ENCODE data around the gene JRKL. TPM values are rescaled to one million over a fixed set of nuclear protein-coding genes. Genes with fewer than 3 reads are reported as not detected.

JRKL gene
- total RNA-seq, 1 experiment from 2014 or later: 6.7 TPM

- ATAC-seq (no peak), DNase-seq (ENCODE audit: low read depth, low spot score) (no peak)
- Histone ChIP-seq H3K9ac (ENCODE audit: low read length) (no peak overlapping the region), H3K9me2 (ENCODE audit: insufficient read depth) (no peaks in the 10 kb centered on the region), H3K4me3 (replicated peaks in 1 of 2; ENCODE audit: low read depth in 1 of 2, low read length in 2 of 2) (no peak overlapping the region), H4K20me1 (ENCODE audit: insufficient read depth) (no peaks in the 10 kb centered on the region), H3K36me3 (ENCODE audit: control insufficient read depth in 1 of 2, insufficient read depth in 2 of 2, low read length in 2 of 2) (no peaks in the 10 kb centered on the region), H3K4me1 (ENCODE audit: control insufficient read depth in 1 of 2, insufficient read depth in 2 of 2, low read length in 2 of 2) (peaks cover 3 to 9% of the 10 kb centered on the region in 2 experiments; a peak in 2 of 4 replicates), H3K9me3 (ENCODE audit: control insufficient read depth in 1 of 2, insufficient read depth in 1 of 2, low read depth in 1 of 2, low read length in 2 of 2) (no peaks in the 10 kb centered on the region), H3K27ac (ENCODE audit: low read depth, low read length) (no peak overlapping the region), H3K4me2 (ENCODE audit: low read length) (no peak overlapping the region), H2AFZ (ENCODE audit: low read depth, low read length, poor library complexity, severe bottlenecking) (no peak overlapping the region), H3K27me3 (ENCODE audit: insufficient read depth, low read length) (no peaks in the 10 kb centered on the region), H3K79me2 (ENCODE audit: insufficient read depth, low read length) (peaks cover 6% of the 10 kb centered on the region)
- ChIA-PET POLR2A (interaction anchor here (0.6 kb wide), 1 partner anchor 19 kb away, joined by 3 read pairs; no protein-coding TSS in a partner anchor), RAD21 (ENCODE audit: low non-redundant PET in 1 of 2, low total read pairs in 2 of 2, uncharacterized antibody in 2 of 2, unreplicated experiment in 2 of 2) (no interaction called here), CTCF (no interaction called here)
- no TSS peak for BruUV-seq (replicated peaks)
- TF ChIP-seq EZH2 (IDR thresholded peaks at IDR 0.05) (no peak), ZBTB33 (IDR thresholded peaks at IDR 0.05; ENCODE audit: extremely low read depth, insufficient replicate concordance, low read length) (no peak), EZH2phosphoT487 (IDR thresholded peaks at IDR 0.05; ENCODE audit: borderline replicate concordance) (no peak), TCF7L2 (IDR thresholded peaks at IDR 0.05; ENCODE audit: borderline replicate concordance, extremely low read depth, insufficient read depth, insufficient read length) (no peak), ZFX (IDR thresholded peaks at IDR 0.05) (no peak), SRF (IDR thresholded peaks at IDR 0.05; ENCODE audit: low read depth) (no peak), CEBPB (IDR thresholded peaks at IDR 0.05; ENCODE audit: low read depth) (no peak), RAD21 (IDR thresholded peaks at IDR 0.05; ENCODE audit: low read depth) (no peak), MAX (IDR thresholded peaks at IDR 0.05) (no peak), EGR1 (IDR thresholded peaks at IDR 0.05; ENCODE audit: low read depth) (no peak), JUND (IDR thresholded peaks at IDR 0.05) (no peak)
- intact Hi-C loops (cut with micrococcal nuclease): no loop called here
Observed at GRCh38 chr11:96384156-96384555, 5.7 kb upstream of the JRKL start.
